ENCODE measurements around the gene MRRF.
"Not testable (repeated sequence)": the region's sequence is repeated elsewhere in the genome, so short reads cannot be mapped to it uniquely, and the experiment has no call there.

The MRRF gene

DNA sequence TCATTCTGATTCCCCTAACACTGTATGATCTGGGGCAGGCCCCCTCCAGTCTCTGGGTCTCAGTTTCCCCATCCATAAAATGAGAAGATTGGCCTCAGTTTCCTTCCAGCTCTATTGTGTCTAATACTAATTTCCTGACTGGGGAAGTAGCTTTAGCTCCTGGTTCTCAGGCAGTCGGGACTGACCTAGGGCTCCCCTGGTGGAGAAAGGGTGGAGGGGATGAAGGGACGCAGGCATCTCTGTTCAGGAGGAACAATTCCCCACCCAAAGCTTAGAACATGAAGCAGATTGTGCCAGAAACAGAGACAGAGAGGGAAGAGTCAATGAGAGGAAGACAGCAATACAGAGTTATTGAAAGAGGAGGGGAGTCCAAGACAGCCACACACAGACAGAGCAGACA, 91.9 kb downstream of the MRRF start:
- no peak for DNase-seq (ENCODE audit: low read depth, low spot score)

DNA sequence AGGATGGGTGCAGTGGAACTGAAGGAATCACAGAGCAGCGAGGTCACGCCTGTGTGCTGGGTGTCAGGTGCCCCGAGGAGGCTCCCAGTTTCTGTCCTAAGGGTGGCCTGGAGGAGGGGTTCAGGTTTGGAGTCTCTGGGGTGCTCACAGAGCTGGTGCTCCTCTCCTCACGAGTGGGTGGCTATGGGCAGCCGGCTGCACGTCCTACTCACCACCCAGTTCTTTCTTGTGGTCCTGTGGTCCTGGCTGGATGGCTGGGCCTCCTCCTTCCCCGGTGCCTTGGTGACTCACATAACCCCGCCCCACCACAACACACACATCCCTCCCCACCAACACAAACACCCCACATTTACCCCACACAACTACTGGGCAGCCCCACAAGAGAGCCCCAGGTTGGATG, 96.2 kb downstream of the MRRF start:
- no peak for DNase-seq (ENCODE audit: low read depth, low spot score)

DNA sequence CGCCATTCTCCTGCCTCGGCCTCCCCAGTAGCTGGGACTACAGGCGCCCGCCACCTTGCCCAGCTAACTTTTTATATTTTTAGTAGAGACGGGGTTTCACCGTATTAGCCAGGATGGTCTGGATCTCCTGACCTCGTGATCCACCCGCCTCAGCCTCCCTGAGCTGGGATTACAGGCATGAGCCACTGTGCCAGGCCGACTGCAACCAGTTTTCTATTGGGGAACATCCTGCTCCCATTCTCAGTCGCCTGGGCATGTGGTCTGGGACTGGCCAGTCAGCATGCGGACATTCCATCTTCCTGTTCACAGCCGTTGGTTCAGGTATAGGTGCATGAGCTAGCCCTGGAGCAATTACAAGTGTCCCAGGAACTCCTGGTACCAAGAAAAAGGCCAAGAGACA, 98.4 kb downstream of the MRRF start:
- not testable (repeated sequence) for DNase-seq (ENCODE audit: low read depth, low spot score)

DNA sequence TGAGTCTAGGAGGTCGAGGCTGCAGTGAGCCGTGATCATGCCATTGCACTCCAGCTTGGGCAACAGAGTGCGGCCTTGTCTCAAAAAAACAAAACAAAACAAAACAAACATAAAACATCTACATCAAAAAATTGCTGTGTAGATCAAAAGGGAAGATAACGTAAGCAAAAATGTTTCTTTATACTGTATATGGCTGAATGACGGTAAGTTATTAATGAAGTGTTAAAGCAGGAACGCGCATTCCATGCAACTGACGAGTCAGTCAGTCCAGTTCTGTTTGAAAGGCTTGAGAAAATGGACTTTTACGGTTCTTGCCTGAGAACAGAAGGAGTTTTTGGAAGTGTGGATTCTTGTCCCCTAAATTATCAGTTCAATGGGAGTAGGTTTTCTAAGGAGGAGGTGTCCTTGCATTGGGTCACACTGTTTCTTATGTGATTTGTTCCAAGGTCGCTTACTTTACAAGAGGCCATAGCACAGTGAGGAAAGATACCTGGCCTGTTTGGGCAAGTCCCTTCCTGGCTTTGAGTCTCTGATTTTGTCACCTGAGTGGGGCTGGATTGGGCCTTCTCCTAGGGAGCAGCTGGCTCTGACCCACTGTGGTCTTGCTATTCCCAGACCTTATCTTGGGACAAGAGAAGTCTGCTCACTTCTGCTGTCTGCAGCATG, 99.6 kb downstream of the MRRF start:
- no peak for DNase-seq (ENCODE audit: low read depth, low spot score)

DNA sequence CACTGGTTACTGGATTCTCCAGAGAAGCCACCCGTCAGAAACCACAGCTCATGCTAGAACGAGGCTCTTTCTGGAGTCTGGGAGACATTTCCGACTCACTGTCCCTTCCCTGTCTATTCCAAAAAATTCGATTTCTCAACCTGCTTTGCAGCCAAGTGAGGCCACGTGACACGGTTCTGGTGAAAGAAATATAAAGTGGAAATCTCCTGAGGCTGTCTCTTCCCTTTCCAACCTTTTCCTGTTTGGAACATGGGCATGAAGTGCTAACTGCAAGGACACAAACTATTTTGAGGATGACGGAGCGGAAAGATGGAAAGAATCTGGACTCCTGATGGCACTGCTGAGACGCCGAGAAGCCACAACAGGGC, 100.1 kb downstream of the MRRF start:
- DNase-seq (ENCODE audit: low read depth, low spot score), result no peak

DNA sequence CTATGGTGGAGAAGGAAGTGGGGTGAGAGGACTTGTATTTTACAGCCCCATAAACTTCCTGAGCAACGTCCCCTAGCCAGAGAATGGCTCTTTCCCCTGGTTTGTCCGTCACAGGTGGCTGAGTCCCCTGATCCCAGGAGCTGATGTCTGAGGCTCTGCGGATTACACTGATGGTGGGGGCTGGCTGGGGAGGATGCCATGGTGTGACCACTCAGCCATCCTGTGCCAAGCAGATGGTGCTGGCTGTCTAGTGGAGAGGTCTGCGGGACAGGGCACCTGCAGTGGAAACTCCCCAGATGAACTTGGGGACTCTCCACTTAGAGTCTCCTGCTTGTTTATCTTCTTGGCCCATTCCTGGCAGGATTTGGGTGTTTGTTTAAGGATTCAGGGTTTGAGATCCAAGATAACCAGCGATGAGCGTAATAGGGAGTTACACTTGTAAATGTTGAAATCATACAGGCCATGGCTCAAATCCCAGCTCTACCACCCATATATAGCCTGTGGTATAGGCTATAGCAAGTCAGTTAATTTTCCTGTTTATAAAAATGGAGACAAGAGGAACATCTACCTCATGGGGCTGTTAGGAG, 101.5 kb downstream of the MRRF start:
- no peak for DNase-seq (ENCODE audit: low read depth, low spot score)

DNA sequence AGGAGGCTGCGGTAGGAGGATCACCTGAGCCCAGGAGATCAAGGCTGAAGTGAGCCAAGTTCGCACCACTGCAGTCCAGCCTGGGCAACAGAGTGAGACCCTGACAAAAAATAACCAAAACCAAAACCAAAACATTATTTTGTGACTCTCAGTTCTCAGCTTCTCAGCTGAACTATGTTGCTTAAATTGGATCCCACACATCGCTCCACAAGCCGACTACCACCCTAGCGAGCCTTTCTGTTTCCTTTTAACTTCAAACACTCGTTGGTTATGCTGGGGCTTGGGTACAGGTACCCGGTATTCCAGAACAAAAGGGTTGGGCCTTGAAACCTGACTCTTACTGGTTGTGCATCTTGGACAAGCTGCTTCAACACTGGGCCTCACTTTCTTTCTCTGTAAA, 102.4 kb downstream of the MRRF start:
- no peak for DNase-seq (ENCODE audit: low read depth, low spot score)

DNA sequence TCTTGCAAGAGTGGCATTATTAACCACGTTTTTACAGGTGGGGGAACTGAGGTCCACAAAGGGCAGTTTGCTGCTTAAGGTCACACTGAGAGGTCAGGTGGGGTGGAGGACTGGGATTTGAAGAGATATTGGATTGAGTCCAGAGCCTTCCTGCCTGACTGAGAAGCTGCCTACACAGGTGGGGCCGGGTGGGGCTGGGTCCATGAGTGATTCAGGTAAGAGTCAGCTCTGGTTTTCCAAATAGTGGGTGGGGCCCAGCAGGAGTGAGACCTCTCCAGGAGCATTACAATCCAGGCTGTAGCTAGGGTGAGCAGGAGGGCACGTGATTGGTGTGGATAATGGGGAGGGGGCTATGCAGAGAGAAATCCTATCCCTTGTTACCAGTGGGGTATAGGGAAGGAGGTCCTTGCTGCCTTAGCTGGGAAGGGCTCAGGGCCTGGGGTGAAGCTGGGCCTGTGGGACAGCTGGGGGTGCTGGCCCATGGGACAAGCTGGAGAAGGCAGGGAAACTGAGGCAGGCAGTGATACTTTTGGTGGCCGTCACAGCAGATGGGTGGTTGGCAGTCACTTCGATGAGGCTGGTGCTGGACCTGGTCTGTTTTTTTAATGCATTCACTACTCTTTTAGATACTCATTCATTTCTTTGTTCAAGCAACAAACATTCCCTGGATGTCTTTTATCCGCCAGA, 103.2 kb downstream of the MRRF start:
- no peak for DNase-seq (ENCODE audit: low read depth, low spot score)

DNA sequence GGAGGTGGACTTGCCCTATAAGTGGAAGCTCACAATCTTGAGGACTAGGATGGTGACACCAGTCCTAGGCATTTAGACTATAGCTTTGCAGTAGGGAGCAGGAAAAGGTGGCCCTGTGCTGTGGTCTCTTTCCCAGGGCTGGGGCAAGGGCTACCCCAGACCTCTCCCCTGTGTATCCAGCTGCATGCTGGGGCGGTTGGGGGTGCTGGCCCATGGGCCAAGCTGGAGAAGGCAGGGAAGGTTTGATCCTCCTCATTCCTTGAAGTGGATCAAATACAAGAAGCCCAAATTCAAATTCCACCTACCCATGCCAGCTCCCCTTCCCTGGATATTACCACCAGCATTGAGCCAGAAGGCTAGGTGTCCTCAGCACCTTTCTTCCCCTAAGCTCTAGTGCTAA, 104.0 kb downstream of the MRRF start:
- no peak for DNase-seq (ENCODE audit: low read depth, low spot score)

DNA sequence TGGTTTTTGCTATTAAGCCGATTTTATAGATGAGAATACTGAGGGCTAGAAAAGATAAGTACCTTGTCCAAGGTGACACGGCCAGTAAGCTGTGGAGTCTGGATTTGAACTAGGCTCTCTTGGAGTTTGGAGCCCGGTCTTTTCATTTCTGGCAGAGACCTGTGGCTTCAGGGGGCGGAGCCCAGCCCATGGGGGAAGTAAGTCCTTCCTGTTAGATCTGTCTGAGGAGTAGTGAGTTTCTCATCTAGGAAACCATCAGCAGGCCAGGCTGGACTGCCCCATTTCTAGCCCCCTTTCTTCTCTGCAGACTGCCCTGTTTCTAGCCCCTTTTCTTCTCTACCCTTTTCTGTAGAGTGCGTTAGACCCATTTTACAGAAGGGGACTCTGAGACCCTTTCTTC, 105.6 kb downstream of the MRRF start:
- DNase-seq (ENCODE audit: low read depth, low spot score), result no peak

DNA sequence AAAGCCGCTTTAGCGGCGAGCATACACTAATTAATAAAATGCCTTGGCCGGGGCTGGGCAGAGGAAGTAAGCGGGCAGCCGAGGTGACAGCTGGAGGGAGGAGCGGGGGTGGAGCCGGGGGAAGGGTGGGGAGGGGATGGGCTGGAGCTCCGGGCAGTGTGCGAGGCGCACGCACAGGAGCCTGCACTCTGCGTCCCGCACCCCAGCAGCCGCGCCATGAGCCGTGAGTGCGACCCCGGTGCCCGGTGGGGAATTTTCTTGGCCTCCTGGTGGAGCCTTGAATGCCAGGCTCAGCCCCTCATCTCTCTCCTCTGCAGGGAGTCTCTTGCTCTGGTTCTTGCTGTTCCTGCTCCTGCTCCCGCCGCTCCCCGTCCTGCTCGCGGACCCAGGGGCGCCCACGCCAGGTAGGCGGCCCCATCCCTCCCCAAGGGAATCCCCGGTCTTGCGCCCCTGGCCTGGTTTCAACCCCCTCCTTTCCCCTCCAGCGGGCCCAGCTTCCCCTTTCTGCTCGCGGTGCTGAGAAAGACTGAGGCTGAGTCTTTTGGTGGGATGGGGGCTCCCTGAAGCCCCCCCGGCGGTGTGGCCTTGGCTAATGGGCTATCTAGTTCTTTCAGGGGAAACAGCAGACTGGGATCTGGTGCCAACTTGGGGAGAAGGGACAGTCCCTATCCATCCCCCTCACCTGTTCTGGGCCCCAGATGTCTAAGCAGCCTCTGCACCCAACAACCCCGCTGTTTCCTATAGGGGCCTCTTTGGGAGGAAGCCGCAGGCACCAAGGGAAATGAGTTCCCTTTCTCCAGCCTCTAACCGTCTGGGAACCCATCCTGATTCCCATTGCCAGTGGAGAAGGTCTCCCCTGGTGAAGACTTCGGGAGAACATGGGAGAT, 106.4 kb downstream of the MRRF start, which contains the start of gene PTGS1:
Gene PTGS1, plus strand, starts transcription at position 156 of the 887 bp plus-strand sequence. Its CDS starts 61 bp downstream, at position 217.
- no peak for DNase-seq (ENCODE audit: low read depth, low spot score)

DNA sequence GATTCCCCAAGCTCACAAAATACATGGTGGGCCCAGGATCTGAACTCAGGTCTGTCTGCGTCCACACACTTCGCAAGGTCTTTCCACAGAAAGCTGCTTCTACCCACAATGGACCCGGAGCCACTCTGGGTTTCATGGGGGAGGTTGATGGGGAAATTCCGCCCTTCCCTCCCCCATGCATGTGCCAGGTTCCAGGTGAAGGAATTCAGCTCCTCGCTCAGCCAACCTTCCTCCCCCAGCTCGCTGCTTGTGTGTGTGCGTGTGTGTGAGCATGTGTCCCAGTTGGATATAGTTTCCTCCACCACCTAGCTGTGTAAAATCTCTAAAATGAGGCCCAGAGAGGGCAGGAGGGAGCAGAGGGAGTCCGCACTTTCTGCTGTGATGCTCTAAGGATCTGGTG, 107.2 kb downstream of the MRRF start:
- DNase-seq (ENCODE audit: low read depth, low spot score), result no peak

DNA sequence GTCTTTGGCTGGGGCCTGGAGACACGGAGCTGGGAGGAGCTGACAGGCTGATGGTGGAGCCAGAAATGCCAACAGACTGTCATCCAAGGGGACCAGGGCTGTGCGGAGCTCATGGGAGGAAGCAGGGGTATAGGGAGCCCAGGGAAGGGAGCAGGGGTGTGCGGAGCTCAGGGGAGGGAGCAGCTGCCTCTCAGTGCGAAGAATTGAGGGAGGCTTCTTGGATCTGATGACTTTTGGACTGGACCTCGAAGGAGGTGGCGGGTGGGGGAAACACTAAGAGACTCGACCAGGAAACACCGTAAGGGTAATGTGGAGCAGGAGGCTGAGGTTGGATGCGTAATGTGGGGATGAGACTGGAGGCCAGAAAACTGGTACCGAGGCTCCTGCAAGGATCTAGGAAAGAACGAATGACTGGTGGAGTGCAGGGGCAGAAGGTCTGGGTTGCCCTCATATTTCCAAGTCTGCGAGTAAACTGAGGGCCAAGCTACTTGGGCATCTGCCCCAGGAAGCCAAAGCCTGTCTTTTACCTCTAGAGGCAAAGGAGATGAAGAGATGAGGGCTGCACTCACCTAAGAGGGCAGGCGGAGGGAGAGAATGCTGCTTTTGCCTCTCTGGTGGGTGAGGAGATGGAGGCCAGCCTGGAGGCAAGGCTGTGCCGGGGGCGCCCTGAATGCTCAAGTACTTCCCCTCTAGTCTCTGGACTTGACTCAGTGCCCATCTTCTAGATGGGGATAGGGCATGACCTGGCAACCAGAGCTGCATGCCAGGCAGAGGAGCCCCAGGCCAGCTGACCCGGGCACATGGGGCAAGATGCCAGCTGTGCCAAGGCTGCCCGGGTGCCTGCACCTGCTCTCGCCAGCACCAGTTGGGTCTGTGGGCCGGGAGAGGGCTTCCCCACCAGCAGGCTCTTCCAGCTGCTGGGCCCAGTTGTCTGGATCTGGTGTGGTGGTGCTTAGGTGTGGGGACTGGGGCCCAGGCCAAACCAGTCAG, 108.5 kb downstream of the MRRF start:
- DNase-seq (ENCODE audit: low read depth, low spot score), result no peak

DNA sequence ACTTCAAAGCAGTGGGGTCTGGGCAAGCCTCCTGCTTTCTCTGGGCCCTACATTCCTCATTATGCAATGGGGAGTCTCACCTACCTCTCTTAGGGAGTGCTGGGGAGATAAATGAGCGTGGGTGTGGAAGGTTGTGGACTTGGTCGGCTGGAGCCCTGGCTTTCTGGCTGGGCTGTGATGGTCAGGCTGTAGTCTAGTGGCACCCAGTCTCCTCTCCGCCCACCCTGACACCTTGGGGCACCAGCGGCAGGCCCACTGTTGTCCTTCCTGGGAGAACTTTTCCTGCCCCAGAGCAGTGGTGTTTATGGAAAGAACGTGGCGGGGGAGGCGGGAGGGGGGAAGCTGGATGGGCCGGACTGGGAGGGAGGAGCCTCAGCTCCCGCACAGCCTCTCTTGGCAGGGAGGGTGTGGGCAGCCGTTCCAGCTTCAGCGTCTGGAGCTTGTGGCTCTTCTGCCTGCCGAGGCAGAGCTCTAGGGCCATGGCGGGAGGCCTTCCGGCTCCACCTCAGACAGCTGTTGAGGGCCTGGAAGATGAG, 110.3 kb downstream of the MRRF start:
- no peak for DNase-seq (ENCODE audit: low read depth, low spot score)

DNA sequence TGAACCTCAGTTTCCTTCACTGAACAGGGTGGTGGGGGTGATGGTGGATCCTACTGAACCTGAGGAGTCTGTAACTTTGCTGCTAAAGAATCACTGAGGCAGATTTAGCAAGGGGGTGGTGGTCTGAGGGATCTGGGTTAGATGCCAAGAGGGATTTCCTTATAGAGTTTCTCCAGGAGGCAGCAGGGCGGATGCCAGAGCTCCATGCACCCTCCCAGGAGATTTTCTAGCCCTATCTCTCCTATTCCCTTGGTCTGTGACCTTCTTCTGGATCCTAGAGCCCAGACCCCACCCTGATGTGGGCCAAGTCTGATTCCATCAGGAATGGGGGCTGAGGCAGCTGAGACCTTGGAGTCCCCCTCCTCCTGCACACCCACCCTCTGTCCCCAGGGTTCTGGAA, 112.1 kb downstream of the MRRF start:
- DNase-seq (ENCODE audit: low read depth, low spot score), result no peak

DNA sequence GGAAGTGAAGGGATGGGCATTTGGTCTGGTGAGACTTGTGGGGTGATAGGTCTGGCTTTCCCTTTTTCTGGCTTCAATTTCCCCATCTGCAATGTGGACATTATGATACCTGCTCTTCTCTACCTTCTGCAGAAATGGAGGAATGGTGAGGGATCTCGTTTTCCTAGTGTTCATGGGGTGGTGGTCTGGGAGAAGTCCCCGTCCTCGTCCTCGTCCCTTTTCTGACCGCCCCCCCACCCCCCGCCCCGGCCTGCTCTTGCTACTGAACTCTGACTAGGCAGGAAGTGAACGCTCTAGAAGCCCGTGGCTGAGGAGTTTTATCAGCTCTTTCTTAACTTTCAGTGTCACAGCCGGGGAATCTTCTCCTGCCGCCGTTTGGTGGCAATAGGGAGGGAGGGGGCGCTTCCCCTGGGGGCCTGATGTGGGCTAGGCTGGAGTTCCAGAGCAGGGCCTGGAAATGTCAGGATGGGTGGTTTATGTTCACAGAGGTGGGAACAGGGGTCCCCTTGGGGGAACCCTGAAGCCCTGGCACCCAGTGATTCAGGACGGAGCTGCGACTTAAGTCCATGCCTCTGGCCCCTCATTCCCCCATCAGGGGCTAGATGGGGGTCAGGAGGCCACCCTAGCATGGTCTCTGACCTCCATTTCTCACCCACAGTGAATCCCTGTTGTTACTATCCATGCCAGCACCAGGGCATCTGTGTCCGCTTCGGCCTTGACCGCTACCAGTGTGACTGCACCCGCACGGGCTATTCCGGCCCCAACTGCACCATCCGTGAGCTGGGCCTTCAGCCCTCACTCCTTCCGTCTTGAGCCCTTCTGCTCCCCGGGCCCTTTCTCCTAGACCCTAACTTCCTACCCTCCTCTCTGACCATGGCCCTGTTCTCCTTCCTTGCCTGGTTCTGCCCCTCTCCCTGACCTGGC, 112.8 kb downstream of the MRRF start:
- no peak for DNase-seq (ENCODE audit: low read depth, low spot score)

DNA sequence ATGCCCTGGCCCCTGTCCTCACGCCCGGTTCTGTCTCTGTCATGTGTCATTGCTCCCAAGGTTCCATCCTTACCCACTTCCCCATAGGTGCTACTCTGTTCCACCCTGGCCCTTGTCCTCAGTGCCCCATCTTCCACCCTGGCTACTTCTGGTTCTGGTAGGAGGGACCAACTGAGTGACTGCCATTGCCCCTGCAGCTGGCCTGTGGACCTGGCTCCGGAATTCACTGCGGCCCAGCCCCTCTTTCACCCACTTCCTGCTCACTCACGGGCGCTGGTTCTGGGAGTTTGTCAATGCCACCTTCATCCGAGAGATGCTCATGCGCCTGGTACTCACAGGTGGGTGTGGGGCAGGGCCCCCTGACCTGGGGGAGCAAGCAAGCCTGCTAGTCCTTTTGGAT, 113.6 kb downstream of the MRRF start:
- no peak for DNase-seq (ENCODE audit: low read depth, low spot score)

DNA sequence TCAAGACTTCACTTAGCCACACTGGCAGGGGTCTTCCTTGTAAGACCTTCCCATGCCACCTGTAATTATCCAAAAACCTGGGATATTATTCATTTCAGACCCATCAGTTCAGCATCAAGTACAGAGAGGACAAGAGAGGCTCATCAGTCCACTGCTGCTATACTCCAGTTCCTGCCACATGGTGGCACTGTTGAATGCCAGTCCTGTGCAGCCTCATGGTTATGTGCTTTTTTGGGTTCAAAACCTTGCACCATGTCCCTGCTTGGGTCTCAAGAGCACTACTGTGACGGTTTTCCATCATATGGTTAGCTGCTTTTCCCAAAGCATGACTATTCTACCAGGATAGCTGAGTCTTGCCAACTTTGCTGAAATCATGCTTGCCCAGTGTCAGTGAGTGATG, 114.7 kb downstream of the MRRF start:
- no peak for DNase-seq (ENCODE audit: low read depth, low spot score)

DNA sequence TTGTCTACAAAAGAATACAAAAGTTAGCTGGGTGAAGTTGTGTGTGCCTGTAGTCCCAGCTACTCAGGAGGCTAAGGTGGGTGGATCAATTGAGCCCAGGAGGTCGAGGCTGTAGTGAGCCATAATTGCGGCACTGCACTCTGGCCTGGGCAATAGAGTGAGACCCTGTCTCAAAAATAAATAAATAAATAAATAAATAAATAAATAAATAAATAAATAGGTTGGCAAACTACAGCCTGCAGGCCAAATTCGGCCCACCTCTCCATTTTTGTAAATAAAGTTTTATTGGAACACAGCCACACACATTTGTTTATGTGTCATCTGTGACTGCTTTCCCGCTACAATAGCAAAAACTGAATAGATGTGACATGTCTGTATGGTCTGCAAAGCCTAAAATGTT, 115.6 kb downstream of the MRRF start:
- DNase-seq (ENCODE audit: low read depth, low spot score), result no peak
